Stimulated activated CD4-positive, alpha-beta T cell treated with anti-CD3 and anti-CD28 coated beads, Interleukin-2, amount 100 ng/mL, for 24 hours (primary cell): Measurements from ENCODE around the gene CRYGN.

Experiments used
- DNase-seq, 2 donors: peaks; one replicate each; pipeline ENCODE4 v3.0.0-alpha.2; 2020

Gene CRYGN

GRCh38 chr7:151425670-151426440 lies 14.1 kb downstream of the CRYGN start:
- no peak for DNase-seq

DNA sequence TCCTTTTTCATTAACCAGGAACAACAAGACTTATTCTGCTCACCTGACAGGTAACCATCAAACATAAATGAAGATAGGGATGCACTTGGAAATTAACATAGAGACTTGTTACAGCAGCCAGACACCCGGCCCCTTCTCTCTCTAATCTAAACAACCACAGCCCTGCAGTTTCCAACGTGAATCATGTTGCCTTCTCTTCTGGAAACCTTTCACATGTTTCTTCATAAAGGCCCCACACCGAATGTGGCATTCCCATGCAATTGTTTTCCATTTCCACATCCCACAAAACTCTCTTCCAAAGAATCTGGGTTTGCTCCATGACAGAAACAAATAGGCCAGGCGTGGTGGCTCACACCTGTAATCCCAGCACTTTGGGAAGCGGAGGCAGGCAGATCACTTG lies 15.1 kb downstream of the CRYGN start:
- no peak for DNase-seq

GRCh38 chr7:151423936-151424335 lies 16.0 kb downstream of the CRYGN start:
- no peak for DNase-seq

- DNase-seq = no peak
These were observed 16.7 kb downstream of the CRYGN start for GRCh38 chr7:151423226-151423625.

GRCh38 chr7:151422212-151422611 lies 17.7 kb downstream of the CRYGN start:
- no peak for DNase-seq

DNA sequence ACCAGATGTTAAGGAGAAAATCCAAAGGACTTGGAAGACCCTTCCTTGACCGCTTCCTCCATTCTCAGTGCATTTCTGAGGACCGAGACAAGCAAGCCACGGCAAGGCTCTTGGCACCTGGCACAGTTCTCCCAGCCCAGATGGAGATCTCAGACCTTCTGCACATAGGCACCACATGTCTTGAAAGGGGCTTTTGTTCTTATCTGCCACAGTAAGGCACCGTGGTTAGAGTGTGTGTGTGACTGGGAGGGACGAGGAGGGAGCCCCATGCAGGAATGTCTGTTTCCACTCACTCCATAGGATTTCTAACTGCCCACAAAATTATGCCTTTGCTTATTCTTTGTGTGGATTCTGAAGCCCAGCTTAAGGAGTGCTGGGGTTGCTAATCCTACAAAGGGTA lies 19.8 kb downstream of the CRYGN start:
- no peak for DNase-seq

DNA sequence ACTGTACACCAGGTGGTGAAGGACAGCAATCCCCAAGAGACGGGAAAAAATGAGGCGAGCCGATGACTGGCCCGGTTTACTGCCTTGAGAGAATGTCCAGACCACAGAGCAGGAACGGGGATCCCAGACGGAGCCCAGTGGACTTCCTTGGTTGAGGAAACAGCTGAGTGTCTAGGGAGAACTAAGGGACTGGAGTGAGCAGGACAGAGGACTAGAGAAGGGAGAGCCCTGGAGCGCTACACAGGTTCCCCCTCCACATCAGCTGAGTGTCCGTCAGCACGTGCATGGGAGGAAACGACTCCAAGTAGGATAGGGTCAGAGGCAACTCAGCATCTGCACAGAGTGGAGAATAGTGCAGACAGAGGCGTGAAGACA lies 23.0 kb downstream of the CRYGN start:
- DNase-seq = no peak

DNA sequence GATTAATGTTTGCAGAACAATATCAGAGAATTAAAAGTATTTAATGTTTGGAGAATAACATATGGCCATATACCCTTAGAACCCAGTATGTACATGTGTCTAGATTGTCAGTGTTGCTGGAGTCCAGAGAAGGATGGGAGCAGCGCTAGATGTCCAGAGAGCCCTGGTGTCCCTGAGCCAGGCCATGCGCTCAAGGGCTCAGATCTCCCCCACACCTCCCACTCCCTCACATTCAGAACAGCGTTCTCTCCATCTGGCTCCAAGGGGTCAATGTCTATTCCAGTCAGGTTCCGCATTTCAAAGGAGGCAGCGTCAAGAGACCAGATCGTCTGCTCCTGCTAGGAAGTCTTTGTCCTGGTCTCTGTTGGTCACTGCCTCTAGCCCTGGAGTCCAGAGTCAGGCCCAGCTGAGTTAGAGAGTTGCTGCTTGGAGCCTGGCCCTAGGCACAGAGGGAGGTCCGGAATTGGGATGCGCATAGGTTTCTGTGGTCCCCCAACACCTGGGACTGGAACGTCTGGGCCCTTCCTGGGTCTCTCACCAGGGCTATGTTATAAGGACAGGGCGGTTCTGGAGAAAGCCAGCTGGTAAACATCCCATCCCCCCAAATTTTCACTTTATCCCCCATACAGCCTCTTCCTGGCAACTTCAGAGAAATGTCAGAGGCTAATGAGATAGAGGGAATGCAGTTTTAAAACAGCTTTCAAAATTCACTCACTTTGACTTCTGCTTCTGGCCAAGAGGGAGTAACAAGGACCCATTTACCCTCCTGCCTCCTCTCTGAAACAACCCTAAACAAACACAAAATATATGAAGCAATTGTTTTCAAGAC lies 23.6 kb downstream of the CRYGN start:
- DNase-seq = no peak

DNA sequence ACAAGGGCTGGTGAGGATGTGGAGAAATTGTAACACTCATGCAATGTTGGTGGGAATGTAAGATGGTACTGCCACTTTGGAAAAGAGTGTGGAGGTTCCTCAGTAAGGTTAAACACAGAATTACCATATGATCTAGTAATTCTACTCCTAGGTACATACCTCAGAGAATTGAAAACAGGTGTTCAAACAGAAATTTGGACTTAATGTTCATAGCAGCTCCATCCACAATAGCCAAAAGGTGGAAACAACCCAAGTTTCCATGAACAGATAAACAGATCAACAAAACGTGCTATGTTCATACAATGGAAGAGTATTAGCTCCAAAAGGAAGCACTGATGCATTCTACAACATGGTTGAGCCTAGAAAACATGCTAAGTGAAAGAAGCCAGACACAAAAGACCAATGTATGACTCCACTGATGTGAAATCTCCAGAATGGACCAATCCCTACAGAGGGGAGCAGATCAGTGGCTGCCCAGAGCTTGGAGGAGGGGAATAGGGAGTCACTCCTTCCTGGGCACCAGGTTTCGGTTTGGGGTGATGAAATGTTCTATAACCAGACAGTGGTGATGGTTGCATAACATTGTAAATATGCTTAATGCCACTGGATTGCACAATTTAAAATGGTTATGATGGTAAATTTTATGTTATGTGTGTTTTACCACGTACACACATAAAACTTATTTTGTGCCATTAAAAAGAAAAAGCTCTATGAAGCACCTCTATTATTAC lies 24.4 kb downstream of the CRYGN start:
- DNase-seq = no peak

DNA sequence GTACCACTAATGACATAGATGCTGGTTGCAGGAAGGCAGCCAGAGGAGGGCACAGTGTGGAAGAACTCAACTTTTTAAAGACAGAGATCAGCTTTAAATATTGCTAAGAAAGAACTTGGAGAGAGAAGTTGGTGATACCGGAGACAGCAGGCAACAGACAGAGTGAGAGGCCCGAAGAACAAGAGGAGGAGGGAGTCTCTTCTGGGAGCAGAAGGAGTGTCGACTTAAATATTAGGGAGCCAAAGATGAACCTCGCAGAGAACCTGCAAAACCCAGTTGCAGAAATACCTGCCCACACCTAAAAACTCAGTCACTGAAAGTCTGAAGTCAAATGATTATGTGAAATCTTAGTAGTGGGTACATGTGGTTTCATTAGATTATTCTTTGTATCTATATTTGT lies 26.7 kb downstream of the CRYGN start:
- no peak for DNase-seq

DNA sequence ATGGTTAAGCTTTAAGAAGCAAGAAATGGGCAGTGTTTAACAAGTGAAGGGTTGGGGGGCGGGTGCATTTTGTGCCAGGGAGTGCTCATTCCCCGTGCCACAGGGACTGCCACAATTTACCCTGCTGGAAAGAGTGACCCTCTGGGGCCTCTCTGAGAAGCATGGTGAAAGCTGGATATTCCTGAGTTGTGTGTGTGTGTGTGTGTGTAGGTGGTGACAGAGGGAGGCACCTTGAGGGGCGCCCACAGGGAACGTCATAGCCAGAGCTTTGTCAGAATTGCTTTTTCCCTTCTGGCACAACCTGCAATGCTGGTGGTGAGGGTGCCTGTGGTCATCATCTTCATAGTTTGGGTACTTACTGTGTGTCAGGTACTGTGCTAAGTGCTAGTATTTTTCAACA lies 27.6 kb downstream of the CRYGN start:
- DNase-seq = no peak

- DNase-seq = no peak
These were observed 28.4 kb downstream of the CRYGN start for GRCh38 chr7:151411551-151411950.

DNA sequence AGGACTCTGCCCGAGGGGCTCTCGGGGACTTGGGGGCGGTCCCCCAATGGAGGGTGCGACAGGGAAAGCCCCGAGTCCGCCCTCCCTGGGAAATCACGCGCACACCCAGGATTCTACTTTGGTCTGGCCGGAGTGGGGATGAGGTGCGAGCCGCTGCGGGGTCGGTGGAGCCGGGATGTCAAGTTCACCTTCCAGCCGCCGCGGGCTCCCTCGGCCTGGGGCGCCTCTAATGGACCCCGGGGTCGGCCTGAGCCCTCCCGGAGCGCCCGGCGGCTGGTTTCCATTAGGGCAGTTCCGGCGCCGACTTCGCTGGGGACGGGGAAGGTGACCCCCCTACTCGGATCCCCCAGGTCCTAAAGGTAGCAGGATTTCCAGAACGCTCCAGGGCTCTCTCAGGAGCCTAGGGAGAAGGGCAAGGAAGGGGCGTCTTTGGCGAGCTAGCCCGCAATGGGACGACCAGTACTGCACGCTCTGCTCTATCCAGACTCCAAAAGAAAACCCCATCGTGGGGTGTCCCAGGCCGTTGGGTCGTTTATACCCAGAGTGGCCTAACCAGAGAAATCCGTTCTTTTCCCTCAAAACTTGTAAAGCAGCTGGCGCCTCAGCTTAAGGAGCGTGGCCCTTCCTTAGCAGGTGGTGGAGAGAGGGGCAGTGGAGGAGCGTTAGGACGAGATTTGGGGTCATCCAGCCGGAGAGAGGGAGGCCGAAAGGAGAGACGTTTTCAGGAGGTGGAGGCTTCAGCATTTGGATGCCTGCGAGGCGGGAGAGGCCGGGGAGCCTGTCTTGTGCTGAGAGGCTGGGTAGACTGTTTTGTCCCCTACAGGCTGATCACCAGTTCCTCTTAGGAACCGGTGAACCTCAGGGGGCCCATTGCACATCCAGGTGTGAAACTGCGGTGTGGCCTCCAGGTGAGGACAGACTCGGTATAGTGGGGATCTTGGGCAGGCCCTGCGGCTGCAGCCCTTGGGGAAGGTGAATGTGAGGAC lies 29.2 kb downstream of the CRYGN start:
- DNase-seq = no peak

GRCh38 chr7:151409667-151410404 lies 30.1 kb downstream of the CRYGN start, which contains the start of gene WDR86:
Gene WDR86 (minus strand): TSS chr7:151410038. CDS start chr7:151409589, 449 bp downstream.
- no peak for DNase-seq

- DNase-seq = no peak
These were observed 30.9 kb downstream of the CRYGN start for GRCh38 chr7:151408839-151409666.

DNA sequence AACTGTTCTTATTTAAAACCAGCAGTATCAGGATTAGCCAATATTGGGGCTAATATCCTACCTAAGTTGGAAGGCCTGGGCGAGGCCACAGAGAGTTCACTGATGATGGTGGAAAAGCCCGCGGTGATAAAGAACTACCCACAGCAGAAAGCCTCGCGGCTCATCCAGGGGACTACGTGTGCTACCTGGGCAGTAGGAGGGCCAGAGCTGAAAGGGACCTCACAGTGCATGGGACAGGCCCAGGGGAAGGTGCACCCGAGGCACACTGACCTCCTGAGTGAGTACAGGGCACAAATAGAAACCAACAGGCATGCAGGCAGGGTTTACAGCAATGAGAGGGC lies 31.5 kb downstream of the CRYGN start:
- DNase-seq = no peak

DNA sequence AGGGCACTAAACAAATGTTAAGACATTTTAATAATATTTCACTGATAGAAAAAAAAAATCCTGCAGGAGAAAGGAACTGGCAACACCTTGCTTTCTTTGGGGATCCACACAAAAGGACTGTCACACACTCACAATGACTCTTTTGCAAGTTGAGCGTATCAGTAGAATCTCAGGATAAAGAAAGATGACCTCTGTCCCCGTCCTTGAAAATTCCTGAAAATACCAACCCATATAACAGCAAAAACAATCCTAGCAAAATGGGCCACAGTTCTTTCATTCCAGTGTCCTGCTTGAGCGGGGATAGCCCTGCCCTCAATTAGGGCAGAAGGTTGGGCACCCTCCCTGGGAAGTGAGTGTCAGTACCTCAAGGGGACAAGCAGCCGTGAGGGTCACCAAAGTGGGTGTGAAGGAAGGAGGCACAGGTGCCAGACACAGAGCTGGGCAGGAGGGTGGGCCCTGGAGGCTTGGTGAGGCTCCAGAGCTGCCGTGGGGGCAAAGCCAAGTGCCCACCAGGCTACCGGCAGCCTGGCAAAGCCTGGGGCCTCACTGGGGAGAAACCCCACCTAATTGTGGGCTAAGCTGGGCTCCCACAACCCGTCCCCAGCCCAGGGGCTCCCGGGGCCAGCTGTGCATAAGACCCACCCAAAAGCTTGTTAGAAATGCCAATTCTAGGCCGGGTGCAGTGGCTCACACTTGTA lies 32.9 kb downstream of the CRYGN start:
- DNase-seq = no peak

GRCh38 chr7:151406051-151406875 lies 33.7 kb downstream of the CRYGN start:
- DNase-seq = no peak

GRCh38 chr7:151405588-151405987 lies 34.4 kb downstream of the CRYGN start:
- no peak for DNase-seq
